EL (cell line): ENCODE data around the gene IPO13.

Source experiments
- DNase-seq: peaks from one replicate; pipeline ENCODE4 v3.0.0-alpha.2; 2016

The IPO13 gene

DNA sequence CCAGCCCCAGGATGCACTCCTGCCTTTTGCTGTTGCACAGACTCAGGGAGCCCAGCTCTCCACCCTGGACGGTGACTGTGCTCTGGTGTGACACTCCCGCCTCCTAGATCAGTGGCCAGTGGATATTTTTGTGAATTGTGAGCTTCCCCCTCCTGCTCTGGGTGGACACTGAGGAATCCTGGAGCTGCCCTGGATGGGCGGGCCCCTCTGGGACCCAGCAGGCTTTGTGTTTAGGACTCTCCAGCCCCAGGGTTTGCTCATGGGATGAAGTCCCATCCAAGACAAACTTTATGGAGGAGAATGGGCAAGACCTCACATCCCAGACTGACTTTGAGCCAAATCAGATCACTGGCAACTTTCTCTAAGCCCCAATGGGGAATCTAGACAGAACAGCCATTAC is 68.5 kb downstream of the IPO13 start:
- no peak for DNase-seq

DNA sequence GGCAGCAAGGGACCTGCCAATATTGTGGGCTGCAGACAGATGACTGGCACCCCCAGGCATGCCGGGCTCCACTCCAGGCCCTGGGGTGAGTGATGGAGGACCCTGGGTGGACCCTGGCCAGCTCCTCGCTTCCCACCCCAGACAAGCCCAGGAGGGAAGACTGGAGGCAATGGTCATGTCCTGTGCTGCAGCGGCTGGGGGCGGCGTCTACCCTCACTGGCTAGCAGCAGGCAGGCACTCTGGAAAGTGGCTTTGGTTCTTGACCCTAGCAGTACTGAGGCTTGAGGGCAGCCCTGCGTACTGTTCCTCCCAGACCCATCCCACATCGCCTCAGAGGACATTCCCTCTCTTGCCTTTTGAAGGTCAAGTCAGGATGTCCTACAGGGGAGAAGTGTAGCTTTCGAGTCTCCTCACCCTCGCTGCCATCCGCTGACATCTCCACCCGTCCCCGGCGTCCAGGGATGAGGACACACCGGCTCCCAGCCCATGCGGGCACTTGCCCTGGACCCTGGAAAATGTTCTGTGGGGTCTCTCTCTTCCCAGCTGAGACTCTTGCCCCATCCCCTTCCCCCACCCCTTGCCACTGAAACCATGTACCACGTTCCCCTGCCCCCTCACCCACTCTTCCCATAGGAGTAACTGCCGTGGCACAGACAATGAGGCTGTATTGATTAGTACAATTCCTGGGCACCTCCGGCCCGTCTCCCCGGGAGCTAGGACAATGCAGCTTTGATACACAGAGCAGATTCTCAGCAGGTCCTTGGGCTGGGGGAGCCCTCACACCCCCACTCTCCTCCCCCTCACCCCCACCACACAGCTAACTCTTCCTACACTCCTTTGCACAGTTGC is 69.5 kb downstream of the IPO13 start:
- no peak for DNase-seq

DNA sequence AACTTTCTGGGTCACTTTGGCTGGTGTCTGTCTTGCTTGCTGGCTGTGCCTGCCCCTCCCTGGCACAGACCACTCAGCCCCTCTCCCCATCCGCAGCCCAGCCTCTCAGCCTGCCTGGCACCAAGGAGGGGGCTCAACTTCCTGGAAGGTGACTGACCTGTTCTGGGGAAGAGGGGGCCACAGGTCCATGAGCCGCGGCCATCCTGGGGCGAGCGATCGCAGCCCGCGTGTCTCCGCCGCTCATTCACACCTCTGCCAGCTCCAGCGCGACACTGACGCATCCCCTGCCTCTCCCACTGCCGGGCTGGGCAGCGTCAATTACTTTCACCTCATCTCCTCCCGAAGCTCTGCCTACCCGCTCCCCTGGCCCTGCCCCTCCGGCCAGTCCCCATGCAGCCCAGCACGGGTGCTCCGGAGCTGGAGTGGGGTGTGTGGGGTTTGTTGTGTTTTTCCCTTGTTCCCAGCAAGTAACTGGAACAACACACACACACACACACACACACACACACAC is 70.2 kb downstream of the IPO13 start:
- no peak for DNase-seq
